ENCODE data around the gene JPT2. TPM values are rescaled to one million over a fixed set of nuclear protein-coding genes. Genes with fewer than 3 reads are reported as not detected.
"Not testable (repeated sequence)": the region's sequence is repeated elsewhere in the genome, so short reads cannot be mapped to it uniquely, and the experiment has no call there.

JPT2 gene
- total and polyA plus RNA-seq, 3 experiments from 2014 or later: 12.5 to 106 (median 106) TPM

GRCh38 chr16:1731603-1732002 is 53.5 kb downstream of the JPT2 start:
- H3K4me1 Mint-ChIP-seq: peaks cover 9 to 11% (median 9%) of the 10 kb centered on the region in 3 donors
- peaks cover 7 to 61% (median 12%) of the 10 kb centered on the region in 3 donors for H3K36me3 Mint-ChIP-seq
- Histone ChIP-seq H3K4me1 (ENCODE audit: insufficient read depth, low read length) (no peaks in the 10 kb centered on the region), H3K4me3 (ENCODE audit: low read length) (no peak overlapping the region), H3K27me3 (ENCODE audit: insufficient read depth, low read length, poor library complexity, severe bottlenecking) (no peaks in the 10 kb centered on the region), H3K27ac (ENCODE audit: low read depth, low read length) (no peak overlapping the region), H3K9me3 (ENCODE audit: low read length) (no peaks in the 10 kb centered on the region), H3K36me3 (ENCODE audit: insufficient read depth, low read length) (peaks cover 7% of the 10 kb centered on the region)
- no peak overlapping the region for H3K27ac Mint-ChIP-seq
- H3K27me3 Mint-ChIP-seq: no peaks in the 10 kb centered on the region
- ChIA-PET POLR2A (no interaction called here), CTCF (interaction anchor here (1.5 kb wide), 1 partner anchor 8 kb away, joined by 5 read pairs; no protein-coding TSS in a partner anchor)
- H3K4me3 Mint-ChIP-seq: no peak overlapping the region
- H3K9me3 Mint-ChIP-seq: no peaks in the 10 kb centered on the region
- no peak for DNase-seq

GRCh38 chr16:1732071-1732470 is 54.0 kb downstream of the JPT2 start:
- peaks cover 4 to 57% (median 9%) of the 10 kb centered on the region in 3 donors for H3K36me3 Mint-ChIP-seq
- H3K4me3 Mint-ChIP-seq: no peak overlapping the region
- DNase-seq: no peak
- Histone ChIP-seq H3K4me1 (ENCODE audit: insufficient read depth, low read length) (no peaks in the 10 kb centered on the region), H3K27me3 (ENCODE audit: insufficient read depth, low read length, poor library complexity, severe bottlenecking) (no peaks in the 10 kb centered on the region), H3K27ac (ENCODE audit: low read depth, low read length) (no peak overlapping the region), H3K36me3 (ENCODE audit: insufficient read depth, low read length) (peaks cover 7% of the 10 kb centered on the region), H3K9me3 (ENCODE audit: low read length) (no peaks in the 10 kb centered on the region), H3K4me3 (ENCODE audit: low read length) (no peak overlapping the region)
- H3K4me1 Mint-ChIP-seq: peaks cover 5 to 7% (median 6%) of the 10 kb centered on the region in 3 donors
- CTCF ChIA-PET: interaction anchor here (1.5 kb wide), 1 partner anchor 8 kb away, joined by 5 read pairs; no protein-coding TSS in a partner anchor
- POLR2A ChIA-PET: interaction anchor here (0.5 kb wide), 1 partner anchor 220 kb away, joined by 3 read pairs; no protein-coding TSS in a partner anchor
- no peaks in the 10 kb centered on the region for H3K9me3 Mint-ChIP-seq
- H3K27ac Mint-ChIP-seq: peak overlapping the region in 1 of 8 donors; percentile 65
- H3K27me3 Mint-ChIP-seq: no peaks in the 10 kb centered on the region

- H3K36me3 Mint-ChIP-seq: peaks cover 0 to 52% (median 6%) of the 10 kb centered on the region in 3 donors
- CTCF ChIA-PET: interaction anchor here (1.5 kb wide), 1 partner anchor 9 kb away, joined by 5 read pairs; no protein-coding TSS in a partner anchor
- not testable (repeated sequence) for H3K4me1 ChIP-seq (ENCODE audit: insufficient read depth, low read length); H3K27ac Mint-ChIP-seq; H3K4me3 ChIP-seq (ENCODE audit: low read length); H3K27me3 Mint-ChIP-seq; H3K36me3 ChIP-seq (ENCODE audit: insufficient read depth, low read length); H3K27ac ChIP-seq (ENCODE audit: low read depth, low read length); H3K4me1 Mint-ChIP-seq; H3K27me3 ChIP-seq (ENCODE audit: insufficient read depth, low read length, poor library complexity, severe bottlenecking); H3K4me3 Mint-ChIP-seq; DNase-seq; H3K9me3 ChIP-seq (ENCODE audit: low read length); H3K9me3 Mint-ChIP-seq
- POLR2A ChIA-PET: interaction anchor here (0.5 kb wide), 1 partner anchor 220 kb away, joined by 3 read pairs; no protein-coding TSS in a partner anchor
Observed at GRCh38 chr16:1732551-1732987, 54.5 kb downstream of the JPT2 start.

GRCh38 chr16:1734123-1734522 is 56.0 kb downstream of the JPT2 start:
- Histone ChIP-seq H3K9me3 (ENCODE audit: low read length) (no peaks in the 10 kb centered on the region), H3K4me1 (ENCODE audit: insufficient read depth, low read length) (no peaks in the 10 kb centered on the region), H3K4me3 (ENCODE audit: low read length) (no peak overlapping the region), H3K27me3 (ENCODE audit: insufficient read depth, low read length, poor library complexity, severe bottlenecking) (no peaks in the 10 kb centered on the region), H3K27ac (ENCODE audit: low read depth, low read length) (no peak overlapping the region), H3K36me3 (ENCODE audit: insufficient read depth, low read length) (peaks cover 7% of the 10 kb centered on the region)
- CTCF ChIA-PET: no interaction called here
- POLR2A ChIA-PET: no interaction called here
- Mint-ChIP-seq H3K36me3 (peaks cover 0 to 37% (median 3%) of the 10 kb centered on the region in 3 donors), H3K27ac (peak overlapping the region in 1 of 8 donors; percentile 28), H3K27me3 (no peaks in the 10 kb centered on the region), H3K4me1 (peaks cover 0 to 4% (median 0%) of the 10 kb centered on the region in 3 donors), H3K4me3 (no peak overlapping the region), H3K9me3 (no peaks in the 10 kb centered on the region)
- no peak for DNase-seq

- H3K36me3 ChIP-seq (ENCODE audit: insufficient read depth, low read length): peaks cover 7% of the 10 kb centered on the region
- Mint-ChIP-seq H3K27ac (peak overlapping the region in 1 of 8 donors; percentile 28), H3K27me3 (no peaks in the 10 kb centered on the region), H3K4me3 (no peak overlapping the region), H3K9me3 (no peaks in the 10 kb centered on the region), H3K4me1 (peaks cover 0 to 4% (median 0%) of the 10 kb centered on the region in 3 donors), H3K36me3 (peaks cover 0 to 30% (median 3%) of the 10 kb centered on the region in 3 donors)
- no peaks in the 10 kb centered on the region for H3K27me3 ChIP-seq (ENCODE audit: insufficient read depth, low read length, poor library complexity, severe bottlenecking)
- H3K9me3 ChIP-seq (ENCODE audit: low read length): no peaks in the 10 kb centered on the region
- no peak overlapping the region for H3K4me3 ChIP-seq (ENCODE audit: low read length)
- H3K27ac ChIP-seq (ENCODE audit: low read depth, low read length): no peak overlapping the region
- ChIA-PET CTCF (no interaction called here), POLR2A (no interaction called here)
- DNase-seq: no peak
- no peaks in the 10 kb centered on the region for H3K4me1 ChIP-seq (ENCODE audit: insufficient read depth, low read length)
Observed at GRCh38 chr16:1734816-1735215, 56.7 kb downstream of the JPT2 start.

GRCh38 chr16:1740234-1740633 is 62.2 kb downstream of the JPT2 start:
- CTCF ChIA-PET: no interaction called here

GRCh38 chr16:1740781-1741490 is 62.9 kb downstream of the JPT2 start:
- ChIA-PET CTCF (no interaction called here), POLR2A (no interaction called here)
- no peak overlapping the region for H3K27ac ChIP-seq (ENCODE audit: low read depth, low read length)
- Mint-ChIP-seq H3K9me3 (no peaks in the 10 kb centered on the region), H3K4me3 (no peak overlapping the region), H3K27ac (peak overlapping the region in 1 of 8 donors; percentile 63), H3K36me3 (peaks cover 0 to 31% (median 4%) of the 10 kb centered on the region in 3 donors), H3K27me3 (no peaks in the 10 kb centered on the region), H3K4me1 (no peaks in the 10 kb centered on the region)
- no peaks in the 10 kb centered on the region for H3K36me3 ChIP-seq (ENCODE audit: insufficient read depth, low read length)
- no peaks in the 10 kb centered on the region for H3K9me3 ChIP-seq (ENCODE audit: low read length)
- H3K27me3 ChIP-seq (ENCODE audit: insufficient read depth, low read length, poor library complexity, severe bottlenecking): no peaks in the 10 kb centered on the region
- no peak for DNase-seq
- H3K4me1 ChIP-seq (ENCODE audit: insufficient read depth, low read length): no peaks in the 10 kb centered on the region
- no peak overlapping the region for H3K4me3 ChIP-seq (ENCODE audit: low read length)

More at GRCh38 chr16:1740234-1740633, 62.2 kb downstream of the JPT2 start:
- POLR2A ChIA-PET: no interaction called here
- peaks cover 0 to 25% (median 4%) of the 10 kb centered on the region in 3 donors for H3K36me3 Mint-ChIP-seq
- H3K4me3 Mint-ChIP-seq: no peak overlapping the region
- H3K27me3 Mint-ChIP-seq: no peaks in the 10 kb centered on the region
- H3K27ac ChIP-seq (ENCODE audit: low read depth, low read length): no peak overlapping the region
- H3K27ac Mint-ChIP-seq: no peak overlapping the region
- no peaks in the 10 kb centered on the region for H3K36me3 ChIP-seq (ENCODE audit: insufficient read depth, low read length)
- no peaks in the 10 kb centered on the region for H3K9me3 Mint-ChIP-seq
- no peaks in the 10 kb centered on the region for H3K4me1 ChIP-seq (ENCODE audit: insufficient read depth, low read length)
- DNase-seq: no peak
- no peaks in the 10 kb centered on the region for H3K27me3 ChIP-seq (ENCODE audit: insufficient read depth, low read length, poor library complexity, severe bottlenecking)
- no peak overlapping the region for H3K4me3 ChIP-seq (ENCODE audit: low read length)
- H3K4me1 Mint-ChIP-seq: no peaks in the 10 kb centered on the region
- H3K9me3 ChIP-seq (ENCODE audit: low read length): no peaks in the 10 kb centered on the region

GRCh38 chr16:1741553-1742165 is 63.6 kb downstream of the JPT2 start:
- no peak overlapping the region for H3K27ac ChIP-seq (ENCODE audit: low read depth, low read length)
- no peaks in the 10 kb centered on the region for H3K9me3 ChIP-seq (ENCODE audit: low read length)
- no peak overlapping the region for H3K4me3 Mint-ChIP-seq
- H3K27ac Mint-ChIP-seq: no peak overlapping the region
- no peaks in the 10 kb centered on the region for H3K27me3 ChIP-seq (ENCODE audit: insufficient read depth, low read length, poor library complexity, severe bottlenecking)
- no peak for DNase-seq
- POLR2A ChIA-PET: no interaction called here
- H3K4me1 Mint-ChIP-seq: no peaks in the 10 kb centered on the region
- H3K36me3 Mint-ChIP-seq: peaks cover 0 to 33% (median 4%) of the 10 kb centered on the region in 3 donors
- H3K4me3 ChIP-seq (ENCODE audit: low read length): no peak overlapping the region
- no peaks in the 10 kb centered on the region for H3K36me3 ChIP-seq (ENCODE audit: insufficient read depth, low read length)
- CTCF ChIA-PET: no interaction called here
- no peaks in the 10 kb centered on the region for H3K27me3 Mint-ChIP-seq
- no peaks in the 10 kb centered on the region for H3K4me1 ChIP-seq (ENCODE audit: insufficient read depth, low read length)
- H3K9me3 Mint-ChIP-seq: no peaks in the 10 kb centered on the region
